A673 (cell line): ENCODE data around the gene BRWD1. TPM values are rescaled to one million over a fixed set of nuclear protein-coding genes. Genes with fewer than 3 reads are reported as not detected.

Experiments
- BruUV-seq: library from RNA; stranded (reverse); fragments of 400-500 nt; replicated peaks from 2 replicates; lab custom pipeline; 2021; lab: Mats Ljungman, UMichigan
- CTCF ChIA-PET: fragments of 300-600 bp; sonication (Branson Sonifier 250); formaldehyde crosslinking; loops from one replicate; lab custom pipeline; 2022; ENCODE audit warnings: antibody characterized with exemption; lab: Charles Lee
- POLR2A ChIA-PET: fragments of 300-600 bp; sonication (Branson Sonifier 250); formaldehyde crosslinking; loops from one replicate; lab custom pipeline; 2022; ENCODE audit warnings: antibody characterized with exemption; ENCODE audit not compliant: low non-redundant PET; lab: Charles Lee
- DNase-seq: peaks from one replicate; pipeline ENCODE4 v3.0.0-alpha.2; 2015; ENCODE audit warnings: low spot score
- H3K27ac ChIP-seq: fragments of 200-600 bp; sonication (generic); 2 replicates; pipeline ENCODE4 v1.5.1; 2016; ENCODE audit warnings: mixed run types, low read depth, mild to moderate bottlenecking, mixed read lengths, antibody characterized with exemption, low read length; ENCODE audit not compliant: poor library complexity, severe bottlenecking
- H3K27me3 ChIP-seq: fragments of 200-600 bp; sonication (generic); replicated peaks from 2 replicates; pipeline ENCODE4 v1.6.1; 2017; ENCODE audit warnings: mixed run types, low read depth, mild to moderate bottlenecking, mixed read lengths, antibody characterized with exemption, low read length; ENCODE audit not compliant: insufficient read depth, poor library complexity
- H3K36me3 ChIP-seq: fragments of 200-600 bp; sonication (generic); 2 replicates; pipeline ENCODE4 v1.6.1; 2016; ENCODE audit warnings: mixed run types, mild to moderate bottlenecking, mixed read lengths, antibody characterized with exemption, low read length; ENCODE audit not compliant: insufficient read depth, poor library complexity, severe bottlenecking
- H3K4me1 ChIP-seq: fragments of 200-600 bp; sonication (generic); 2 replicates; pipeline ENCODE4 v1.6.1; 2017; ENCODE audit warnings: mixed run types, mild to moderate bottlenecking, mixed read lengths, antibody characterized with exemption, low read length; ENCODE audit not compliant: insufficient read depth, poor library complexity, severe bottlenecking
- H3K4me3 ChIP-seq: fragments of 200-600 bp; sonication (generic); 2 replicates; pipeline ENCODE4 v1.5.1; 2016; ENCODE audit warnings: low read depth, mixed run types, mild to moderate bottlenecking, mixed read lengths, low read length; ENCODE audit not compliant: poor library complexity, severe bottlenecking
- H3K9me3 ChIP-seq: fragments of 200-600 bp; sonication (generic); 2 replicates; pipeline ENCODE4 v1.6.1; 2016; ENCODE audit warnings: mixed run types, low read depth, mild to moderate bottlenecking, mixed read lengths, antibody characterized with exemption, low read length; ENCODE audit not compliant: poor library complexity, severe bottlenecking
- EZH2 ChIP-seq: fragments of 200-600 bp; sonication (generic); IDR thresholded peaks from 2 replicates; pipeline ENCODE4 v1.6.1; 2017; ENCODE audit warnings: borderline replicate concordance, low read depth, mild to moderate bottlenecking, mixed read lengths, antibody characterized with exemption, low read length; ENCODE audit not compliant: poor library complexity, severe bottlenecking
- intact Hi-C: fragments of 100-400 bp; cut with micrococcal nuclease; formaldehyde crosslinking; loops from one replicate; pipeline ENCODE4 v1.10.0; 2022; ENCODE audit not compliant: unreplicated experiment
- total RNA-seq: library from RNA; stranded (reverse); gene quantifications from 2 replicates; pipeline ENCODE4 v1.2.3, GENCODE V29; 2021
- TF ChIP-seq, protein P1 (sequence below): fragments of 300-800, 200-600 bp; sonication (generic); conservative IDR thresholded peaks from 2 replicates; pipeline ENCODE4 v1.5.1; 2017; ENCODE audit warnings: low read depth, mild to moderate bottlenecking, antibody characterized with exemption, low read length, moderate library complexity, mixed read lengths

Gene BRWD1
- total RNA-seq, 1 experiment from 2014 or later: 27.6 TPM

DNA sequence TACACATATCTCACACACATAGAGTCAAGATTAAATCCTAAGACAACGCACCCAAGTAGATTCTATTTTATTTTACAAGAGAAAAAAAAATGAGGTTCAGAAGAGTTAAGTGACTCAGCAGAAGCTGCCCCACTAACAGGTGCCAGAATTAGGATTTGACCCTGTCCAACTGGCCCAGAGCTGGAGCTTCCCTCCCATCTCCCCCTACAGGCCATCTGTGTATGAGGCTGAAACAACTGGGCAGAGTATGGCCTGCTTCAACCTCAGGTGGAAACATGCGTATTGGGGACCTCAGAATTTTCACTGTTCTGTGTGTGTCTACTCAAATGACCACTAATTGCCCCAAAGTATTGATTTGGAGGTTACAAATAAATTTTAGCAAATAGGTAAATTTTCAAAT, 160.1 kb downstream of the BRWD1 start:
- BruUV-seq: no TSS peak
- ChIA-PET CTCF (no interaction called here), POLR2A (no interaction called here)
- TF ChIP-seq EZH2: no peak
- TF ChIP-seq, protein P1, sequence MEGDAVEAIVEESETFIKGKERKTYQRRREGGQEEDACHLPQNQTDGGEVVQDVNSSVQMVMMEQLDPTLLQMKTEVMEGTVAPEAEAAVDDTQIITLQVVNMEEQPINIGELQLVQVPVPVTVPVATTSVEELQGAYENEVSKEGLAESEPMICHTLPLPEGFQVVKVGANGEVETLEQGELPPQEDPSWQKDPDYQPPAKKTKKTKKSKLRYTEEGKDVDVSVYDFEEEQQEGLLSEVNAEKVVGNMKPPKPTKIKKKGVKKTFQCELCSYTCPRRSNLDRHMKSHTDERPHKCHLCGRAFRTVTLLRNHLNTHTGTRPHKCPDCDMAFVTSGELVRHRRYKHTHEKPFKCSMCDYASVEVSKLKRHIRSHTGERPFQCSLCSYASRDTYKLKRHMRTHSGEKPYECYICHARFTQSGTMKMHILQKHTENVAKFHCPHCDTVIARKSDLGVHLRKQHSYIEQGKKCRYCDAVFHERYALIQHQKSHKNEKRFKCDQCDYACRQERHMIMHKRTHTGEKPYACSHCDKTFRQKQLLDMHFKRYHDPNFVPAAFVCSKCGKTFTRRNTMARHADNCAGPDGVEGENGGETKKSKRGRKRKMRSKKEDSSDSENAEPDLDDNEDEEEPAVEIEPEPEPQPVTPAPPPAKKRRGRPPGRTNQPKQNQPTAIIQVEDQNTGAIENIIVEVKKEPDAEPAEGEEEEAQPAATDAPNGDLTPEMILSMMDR: peak; percentile 57
- intact Hi-C loops: no loop called here
- Histone ChIP-seq H3K36me3 (no peaks in the 10 kb centered on the region), H3K4me1 (no peaks in the 10 kb centered on the region), H3K27me3 (no peaks in the 10 kb centered on the region), H3K27ac (no peak overlapping the region), H3K9me3 (no peaks in the 10 kb centered on the region), H3K4me3 (no peak overlapping the region)
- DNase-seq: peak; percentile 27

DNA sequence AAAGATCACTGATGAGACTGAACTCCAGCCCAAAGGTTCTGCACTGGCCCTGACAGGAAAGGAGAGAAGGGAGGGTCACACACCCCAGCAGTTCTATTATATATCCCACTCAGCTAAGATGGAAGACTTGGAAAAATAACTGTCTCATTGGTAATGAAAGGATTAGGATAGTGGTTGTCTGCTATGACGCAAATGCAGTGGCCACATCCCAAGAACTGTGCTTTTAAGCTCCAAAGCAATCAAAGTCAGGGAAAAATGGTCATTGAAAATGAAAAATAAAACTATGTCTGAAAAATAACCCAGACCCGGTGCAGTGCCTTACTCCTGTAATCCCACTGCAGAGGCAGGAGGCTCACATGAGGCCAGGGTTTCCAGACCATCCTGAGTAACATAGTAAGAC, 161.2 kb downstream of the BRWD1 start:
- DNase-seq: no peak
- Histone ChIP-seq H3K9me3 (no peaks in the 10 kb centered on the region), H3K27ac (no peak overlapping the region), H3K4me1 (no peaks in the 10 kb centered on the region), H3K4me3 (no peak overlapping the region), H3K36me3 (no peaks in the 10 kb centered on the region), H3K27me3 (no peaks in the 10 kb centered on the region)
- ChIA-PET POLR2A (no interaction called here), CTCF (no interaction called here)
- no TSS peak for BruUV-seq
- no peak for TF ChIP-seq EZH2
- TF ChIP-seq, protein P1: no peak
- intact Hi-C loops: no loop called here

DNA sequence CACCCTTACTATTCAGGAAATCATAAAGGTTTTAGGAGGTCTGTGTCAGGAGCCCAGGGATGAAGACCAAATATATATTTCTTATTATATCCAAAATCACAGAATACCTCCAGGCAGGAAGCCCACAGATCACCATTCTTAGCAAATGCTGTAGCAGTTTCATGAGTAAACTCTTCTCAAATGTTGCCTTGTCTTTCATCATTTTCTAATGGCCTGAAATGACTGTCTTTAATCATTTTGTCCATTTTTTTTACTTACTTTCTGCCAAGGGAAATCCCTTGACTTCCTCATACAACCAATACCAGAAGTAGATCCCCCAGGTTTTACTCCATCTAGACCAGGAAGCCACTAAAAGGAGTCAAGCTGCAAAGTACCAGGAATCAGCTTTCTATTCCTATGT, 162.6 kb downstream of the BRWD1 start:
- no peak for DNase-seq
- no peak for TF ChIP-seq EZH2
- TF ChIP-seq, protein P1: no peak
- no TSS peak for BruUV-seq
- Histone ChIP-seq H3K36me3 (no peaks in the 10 kb centered on the region), H3K4me3 (no peak overlapping the region), H3K9me3 (no peaks in the 10 kb centered on the region), H3K27ac (no peak overlapping the region), H3K4me1 (no peaks in the 10 kb centered on the region), H3K27me3 (no peaks in the 10 kb centered on the region)
- POLR2A ChIA-PET: no interaction called here
- CTCF ChIA-PET: no interaction called here
- intact Hi-C loops: no loop called here
